ENCODE measurements around the gene ABHD15.

GRCh38 chr17:29594519-29595090, 27.8 kb upstream of the ABHD15 start:
- TF ChIP-seq CTCF (IDR thresholded peaks at IDR 0.05; ENCODE audit: low read length) (no peak), EZH2 (IDR thresholded peaks at IDR 0.05; ENCODE audit: borderline replicate concordance, low read length) (no peak)
